ENCODE results near the gene CRIP2.

The CRIP2 gene

DNA sequence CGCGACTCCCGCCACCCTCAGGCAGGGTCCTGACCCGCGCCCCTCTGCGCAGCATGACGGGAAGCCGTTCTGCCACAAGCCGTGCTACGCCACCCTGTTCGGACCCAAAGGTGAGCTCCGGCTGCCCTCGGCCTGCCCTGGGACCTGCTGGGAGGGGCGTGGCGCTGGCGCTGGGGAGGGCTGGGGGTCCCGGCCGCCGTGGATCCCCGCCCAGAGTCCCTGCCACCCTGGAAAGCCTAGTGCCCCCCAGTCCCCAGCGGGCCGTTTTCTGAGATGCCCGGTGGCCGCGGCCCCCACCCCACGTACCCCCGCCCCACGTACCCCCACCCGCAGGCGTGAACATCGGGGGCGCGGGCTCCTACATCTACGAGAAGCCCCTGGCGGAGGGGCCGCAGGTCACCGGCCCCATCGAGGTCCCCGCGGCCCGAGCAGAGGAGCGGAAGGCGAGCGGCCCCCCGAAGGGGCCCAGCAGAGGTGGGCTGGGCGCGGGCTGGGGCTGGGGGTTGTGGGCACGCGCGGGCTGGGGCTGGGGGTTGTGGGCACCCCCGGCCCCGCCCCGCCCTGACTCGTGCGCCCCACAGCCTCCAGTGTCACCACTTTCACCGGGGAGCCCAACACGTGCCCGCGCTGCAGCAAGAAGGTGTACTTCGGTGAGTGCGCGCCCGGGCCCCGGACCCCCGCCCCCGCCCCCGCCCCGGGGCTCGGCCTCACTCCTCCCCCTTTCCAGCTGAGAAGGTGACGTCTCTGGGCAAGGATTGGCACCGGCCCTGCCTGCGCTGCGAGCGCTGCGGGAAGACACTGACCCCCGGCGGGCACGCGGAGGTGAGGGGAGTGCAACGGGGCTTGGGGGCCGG, 4.0 kb downstream of the CRIP2 start:
- H3K36me3 ChIP-seq (ENCODE audit: insufficient read depth, low read length) = no peaks in the 10 kb centered on the region
- H3K4me3 ChIP-seq (ENCODE audit: low read depth, low read length, poor library complexity, severe bottlenecking) = no peak overlapping the region
- H3K79me2 ChIP-seq (ENCODE audit: insufficient read depth, low read length) = no peaks in the 10 kb centered on the region
- no peak overlapping the region for H3K9ac ChIP-seq (ENCODE audit: low read length)
- H3F3A ChIP-seq (ENCODE audit: insufficient read depth, low read length) = no peaks in the 10 kb centered on the region
- H2AFZ ChIP-seq (ENCODE audit: low read length) = no peak overlapping the region
- peaks cover 36% of the 10 kb centered on the region; the same call in 1 of the 2 replicates for H3K27me3 ChIP-seq (ENCODE audit: insufficient read depth, low read length)
- H3K4me2 ChIP-seq (ENCODE audit: low read length) = no peak overlapping the region
- TF ChIP-seq EZH2 (IDR thresholded peaks at IDR 0.05; ENCODE audit: borderline replicate concordance, low read length) = no peak
- TF ChIP-seq, protein P1, sequence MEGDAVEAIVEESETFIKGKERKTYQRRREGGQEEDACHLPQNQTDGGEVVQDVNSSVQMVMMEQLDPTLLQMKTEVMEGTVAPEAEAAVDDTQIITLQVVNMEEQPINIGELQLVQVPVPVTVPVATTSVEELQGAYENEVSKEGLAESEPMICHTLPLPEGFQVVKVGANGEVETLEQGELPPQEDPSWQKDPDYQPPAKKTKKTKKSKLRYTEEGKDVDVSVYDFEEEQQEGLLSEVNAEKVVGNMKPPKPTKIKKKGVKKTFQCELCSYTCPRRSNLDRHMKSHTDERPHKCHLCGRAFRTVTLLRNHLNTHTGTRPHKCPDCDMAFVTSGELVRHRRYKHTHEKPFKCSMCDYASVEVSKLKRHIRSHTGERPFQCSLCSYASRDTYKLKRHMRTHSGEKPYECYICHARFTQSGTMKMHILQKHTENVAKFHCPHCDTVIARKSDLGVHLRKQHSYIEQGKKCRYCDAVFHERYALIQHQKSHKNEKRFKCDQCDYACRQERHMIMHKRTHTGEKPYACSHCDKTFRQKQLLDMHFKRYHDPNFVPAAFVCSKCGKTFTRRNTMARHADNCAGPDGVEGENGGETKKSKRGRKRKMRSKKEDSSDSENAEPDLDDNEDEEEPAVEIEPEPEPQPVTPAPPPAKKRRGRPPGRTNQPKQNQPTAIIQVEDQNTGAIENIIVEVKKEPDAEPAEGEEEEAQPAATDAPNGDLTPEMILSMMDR (IDR thresholded peaks at IDR 0.05; ENCODE audit: low read length) = no peak
- H4K20me1 ChIP-seq (ENCODE audit: insufficient read depth, low read length) = no peaks in the 10 kb centered on the region
- no peaks in the 10 kb centered on the region for H3K9me2 ChIP-seq (ENCODE audit: low read depth, low read length)
- H3K27ac ChIP-seq (ENCODE audit: low read depth, low read length, poor library complexity, severe bottlenecking) = no peak overlapping the region
- peaks cover 25% of the 10 kb centered on the region for H3K4me1 ChIP-seq (ENCODE audit: insufficient read depth, low read length, severe bottlenecking)
- H3K9me3 ChIP-seq (ENCODE audit: low read length) = no peaks in the 10 kb centered on the region

DNA sequence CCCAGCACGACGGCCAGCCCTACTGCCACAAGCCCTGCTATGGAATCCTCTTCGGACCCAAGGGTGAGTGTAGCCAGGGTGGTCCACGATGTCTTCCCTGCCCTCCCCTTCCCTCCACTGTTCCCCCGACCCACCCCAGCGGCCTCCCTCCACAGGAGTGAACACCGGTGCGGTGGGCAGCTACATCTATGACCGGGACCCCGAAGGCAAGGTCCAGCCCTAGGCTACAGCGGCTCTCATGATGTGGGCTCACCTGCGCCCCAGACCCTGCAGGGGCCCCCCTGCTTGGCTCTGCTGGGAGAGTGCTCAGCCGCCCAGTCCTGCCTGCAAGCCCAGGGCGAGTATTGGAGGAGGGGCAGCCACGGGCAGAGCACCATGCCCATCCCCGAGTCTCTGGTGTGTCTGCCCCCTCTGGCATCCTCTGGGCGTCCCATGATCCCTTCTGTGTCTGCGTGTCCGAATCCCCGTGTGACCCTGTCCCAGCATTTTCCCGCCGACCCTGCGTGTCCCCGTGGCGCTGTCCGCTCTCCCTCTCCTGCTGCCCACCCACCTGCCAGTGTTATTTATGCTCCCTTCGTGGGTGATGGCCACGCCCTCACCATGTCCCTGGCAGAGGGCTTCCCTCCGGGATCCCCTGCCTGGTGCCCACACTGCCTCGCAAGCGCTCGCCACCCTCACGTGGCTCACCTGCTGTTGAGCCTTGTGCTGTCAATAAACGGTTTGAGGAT, 5.0 kb downstream of the CRIP2 start:
- Histone ChIP-seq H3K79me2 (ENCODE audit: insufficient read depth, low read length) (no peaks in the 10 kb centered on the region), H2AFZ (ENCODE audit: low read length) (no peak overlapping the region), H3K36me3 (ENCODE audit: insufficient read depth, low read length) (no peaks in the 10 kb centered on the region), H3K4me1 (ENCODE audit: insufficient read depth, low read length, severe bottlenecking) (peaks cover 25% of the 10 kb centered on the region), H3K9me3 (ENCODE audit: low read length) (no peaks in the 10 kb centered on the region), H3K9me2 (ENCODE audit: low read depth, low read length) (no peaks in the 10 kb centered on the region), H3K27ac (ENCODE audit: low read depth, low read length, poor library complexity, severe bottlenecking) (no peak overlapping the region), H3F3A (ENCODE audit: insufficient read depth, low read length) (no peaks in the 10 kb centered on the region), H3K4me3 (ENCODE audit: low read depth, low read length, poor library complexity, severe bottlenecking) (no peak overlapping the region), H4K20me1 (ENCODE audit: insufficient read depth, low read length) (no peaks in the 10 kb centered on the region), H3K27me3 (ENCODE audit: insufficient read depth, low read length) (peaks cover 38% of the 10 kb centered on the region), H3K9ac (ENCODE audit: low read length) (no peak overlapping the region), H3K4me2 (ENCODE audit: low read length) (no peak overlapping the region)
- TF ChIP-seq EZH2 (IDR thresholded peaks at IDR 0.05; ENCODE audit: borderline replicate concordance, low read length) = no peak
- TF ChIP-seq, protein P1 (IDR thresholded peaks at IDR 0.05; ENCODE audit: low read length) = no peak

DNA sequence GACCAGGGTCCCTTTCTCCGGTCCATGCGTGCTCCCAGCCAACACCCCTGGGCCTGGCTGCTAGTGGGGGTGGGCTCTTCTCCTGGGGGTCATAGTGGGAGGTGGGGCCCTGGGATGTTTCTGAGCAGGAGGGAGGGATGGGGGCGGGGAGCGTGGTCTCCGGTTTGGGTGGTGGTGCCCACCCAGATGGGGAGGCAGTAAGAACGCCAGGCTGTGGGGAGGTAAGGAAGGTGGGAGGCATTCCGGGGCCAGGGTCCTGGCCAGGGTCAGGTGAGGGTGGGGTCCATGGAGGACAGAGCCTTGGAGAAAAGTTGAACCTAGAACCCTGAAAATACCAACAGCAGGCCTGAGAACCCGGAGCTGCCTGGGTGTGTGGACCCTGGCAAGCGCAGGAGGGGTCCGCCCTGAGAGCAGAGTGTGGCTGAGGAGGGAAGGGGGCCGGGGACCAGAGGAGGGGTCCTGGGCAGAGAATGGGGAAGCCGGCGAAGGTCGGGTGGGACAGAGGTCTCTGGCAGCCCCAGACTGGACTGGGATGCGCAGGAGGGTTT, 5.7 kb downstream of the CRIP2 start:
- Histone ChIP-seq H3K4me2 (ENCODE audit: low read length) (no peak overlapping the region), H3K79me2 (ENCODE audit: insufficient read depth, low read length) (no peaks in the 10 kb centered on the region), H2AFZ (ENCODE audit: low read length) (no peak overlapping the region), H3K27me3 (ENCODE audit: insufficient read depth, low read length) (peaks cover 37% of the 10 kb centered on the region), H3K9ac (ENCODE audit: low read length) (no peak overlapping the region), H3K4me1 (ENCODE audit: insufficient read depth, low read length, severe bottlenecking) (peaks cover 18% of the 10 kb centered on the region), H3K9me2 (ENCODE audit: low read depth, low read length) (no peaks in the 10 kb centered on the region), H3F3A (ENCODE audit: insufficient read depth, low read length) (no peaks in the 10 kb centered on the region), H3K27ac (ENCODE audit: low read depth, low read length, poor library complexity, severe bottlenecking) (no peak overlapping the region), H3K4me3 (ENCODE audit: low read depth, low read length, poor library complexity, severe bottlenecking) (no peak overlapping the region), H3K9me3 (ENCODE audit: low read length) (no peaks in the 10 kb centered on the region), H4K20me1 (ENCODE audit: insufficient read depth, low read length) (no peaks in the 10 kb centered on the region), H3K36me3 (ENCODE audit: insufficient read depth, low read length) (no peaks in the 10 kb centered on the region)
- TF ChIP-seq EZH2 (IDR thresholded peaks at IDR 0.05; ENCODE audit: borderline replicate concordance, low read length) = no peak
- TF ChIP-seq, protein P1 (IDR thresholded peaks at IDR 0.05; ENCODE audit: low read length) = no peak
